ENCODE measurements around the gene PSMD2.

- TF ChIP-seq POLR2A (IDR thresholded peaks at IDR 0.05; ENCODE audit: low read length): no peak
- no peak for TF ChIP-seq GATA1 (IDR thresholded peaks at IDR 0.05; ENCODE audit: low read depth, low read length)
Measured at GRCh38 chr3:184261270-184261853, 37.7 kb upstream of the PSMD2 start, which contains the start of gene CAMK2N2.
